Ovary (tissue), 3 donors: Measurements from ENCODE around the gene FUT1.

Experiments
- POLR2A ChIP-seq: fragments of 450-650 bp; IDR thresholded peaks from one replicate; pipeline ENCODE4 v1.6.1; 2017; ENCODE audit warnings: antibody characterized with exemption, mild to moderate bottlenecking, moderate library complexity
- TF ChIP-seq, protein P1 (sequence below), 3 donors: fragments of 450-650 bp in 2 of 3; fragments of 200-600 bp in 1 of 3; IDR thresholded peaks; one replicate each; pipeline versions ENCODE4 v1.5.1 to v1.8.0; 2016 to 2022; ENCODE audit warnings: antibody characterized with exemption in 3 of 3, mild to moderate bottlenecking in 1 of 3
- donor health status: DM: no; HTN: no; CAD: no.

DNA sequence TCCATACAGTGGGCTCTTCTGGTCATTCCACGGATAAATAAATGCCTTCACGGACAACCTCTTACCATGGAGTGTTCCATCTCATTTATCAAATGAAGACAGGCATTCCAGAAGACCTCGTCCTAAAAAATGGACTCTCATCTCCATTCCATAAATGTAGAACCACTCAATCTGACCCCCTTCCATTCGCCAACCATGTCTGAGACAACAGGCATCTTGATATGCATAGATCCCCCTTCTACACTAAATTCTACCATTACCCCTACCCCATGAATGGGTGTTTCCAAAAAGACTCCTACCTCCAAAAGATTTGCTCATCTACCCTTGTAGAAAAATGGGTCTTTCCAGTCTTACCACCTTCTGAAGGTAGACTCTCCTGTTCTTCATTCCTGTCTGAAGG, 21.0 kb downstream of the FUT1 start:
- TF ChIP-seq, protein P1, sequence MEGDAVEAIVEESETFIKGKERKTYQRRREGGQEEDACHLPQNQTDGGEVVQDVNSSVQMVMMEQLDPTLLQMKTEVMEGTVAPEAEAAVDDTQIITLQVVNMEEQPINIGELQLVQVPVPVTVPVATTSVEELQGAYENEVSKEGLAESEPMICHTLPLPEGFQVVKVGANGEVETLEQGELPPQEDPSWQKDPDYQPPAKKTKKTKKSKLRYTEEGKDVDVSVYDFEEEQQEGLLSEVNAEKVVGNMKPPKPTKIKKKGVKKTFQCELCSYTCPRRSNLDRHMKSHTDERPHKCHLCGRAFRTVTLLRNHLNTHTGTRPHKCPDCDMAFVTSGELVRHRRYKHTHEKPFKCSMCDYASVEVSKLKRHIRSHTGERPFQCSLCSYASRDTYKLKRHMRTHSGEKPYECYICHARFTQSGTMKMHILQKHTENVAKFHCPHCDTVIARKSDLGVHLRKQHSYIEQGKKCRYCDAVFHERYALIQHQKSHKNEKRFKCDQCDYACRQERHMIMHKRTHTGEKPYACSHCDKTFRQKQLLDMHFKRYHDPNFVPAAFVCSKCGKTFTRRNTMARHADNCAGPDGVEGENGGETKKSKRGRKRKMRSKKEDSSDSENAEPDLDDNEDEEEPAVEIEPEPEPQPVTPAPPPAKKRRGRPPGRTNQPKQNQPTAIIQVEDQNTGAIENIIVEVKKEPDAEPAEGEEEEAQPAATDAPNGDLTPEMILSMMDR (IDR thresholded peaks at IDR 0.05) = no peak
- TF ChIP-seq POLR2A = no peak
